ENCODE results near the gene UVSSA. TPM values are rescaled to one million over a fixed set of nuclear protein-coding genes. Genes with fewer than 3 reads are reported as not detected.

The UVSSA gene
- total RNA-seq, 4 donors from 2014 or later, result 8.5 to 13.2 (median 12.3) TPM

DNA sequence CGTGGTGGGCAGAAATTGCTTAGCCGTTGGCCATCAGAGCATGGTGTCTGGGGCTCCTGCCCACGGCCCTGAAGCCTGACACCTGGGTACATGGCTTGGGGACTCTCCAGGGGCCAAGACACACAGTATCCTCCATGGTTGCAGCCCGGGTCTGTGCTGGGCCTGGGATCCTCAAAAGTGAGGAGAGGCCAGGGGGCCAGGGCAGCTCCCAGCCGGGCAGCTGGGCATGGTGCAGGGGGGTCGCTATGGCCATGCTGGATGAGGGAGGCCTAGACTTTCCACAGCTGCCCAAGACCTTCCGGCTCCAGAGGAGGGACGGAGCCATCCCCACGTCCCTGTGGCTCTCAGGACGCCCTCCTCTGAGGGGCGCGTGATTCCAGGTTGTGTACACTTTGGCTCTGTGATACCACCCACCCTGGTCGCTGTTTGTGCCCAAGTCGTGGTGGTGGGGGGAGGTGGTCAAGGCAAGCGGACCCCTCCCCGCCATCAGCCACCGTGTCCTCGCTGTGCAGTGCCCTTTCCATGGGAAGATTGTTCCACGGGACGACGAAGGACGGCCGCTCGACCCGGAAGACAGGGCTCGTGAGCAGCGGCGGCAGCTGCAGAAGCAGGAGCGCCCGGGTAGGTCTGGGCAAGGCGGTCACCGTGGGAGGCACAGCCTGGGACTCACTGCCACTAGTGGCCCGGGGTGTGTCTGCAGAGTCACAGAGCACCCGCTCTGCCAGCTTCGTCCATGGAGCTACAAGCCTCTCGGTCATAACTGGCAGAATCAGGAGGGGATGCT lies 33.6 kb downstream of the UVSSA start:
- no peaks in the 10 kb centered on the region for H3K9me3 ChIP-seq
- no peak overlapping the region for H3K4me3 ChIP-seq
- in situ Hi-C loops (cut with MboI; ENCODE audit: low sequenced_read_pairs in 4 of 4) (no loop called here), intact Hi-C loops (cut with DNase I; ENCODE audit: low total_unique reads) (no loop called here)
- DNase-seq (no peak), ATAC-seq (no peak)
- peaks cover 0 to 16% of the 10 kb centered on the region in 2 donors for H3K36me3 ChIP-seq
- H3K27me3 ChIP-seq, result no peaks in the 10 kb centered on the region
- H3K4me1 ChIP-seq, result no peaks in the 10 kb centered on the region
- TF ChIP-seq POLR2A (IDR thresholded peaks at IDR 0.05), result no peak
- TF ChIP-seq, protein P1, sequence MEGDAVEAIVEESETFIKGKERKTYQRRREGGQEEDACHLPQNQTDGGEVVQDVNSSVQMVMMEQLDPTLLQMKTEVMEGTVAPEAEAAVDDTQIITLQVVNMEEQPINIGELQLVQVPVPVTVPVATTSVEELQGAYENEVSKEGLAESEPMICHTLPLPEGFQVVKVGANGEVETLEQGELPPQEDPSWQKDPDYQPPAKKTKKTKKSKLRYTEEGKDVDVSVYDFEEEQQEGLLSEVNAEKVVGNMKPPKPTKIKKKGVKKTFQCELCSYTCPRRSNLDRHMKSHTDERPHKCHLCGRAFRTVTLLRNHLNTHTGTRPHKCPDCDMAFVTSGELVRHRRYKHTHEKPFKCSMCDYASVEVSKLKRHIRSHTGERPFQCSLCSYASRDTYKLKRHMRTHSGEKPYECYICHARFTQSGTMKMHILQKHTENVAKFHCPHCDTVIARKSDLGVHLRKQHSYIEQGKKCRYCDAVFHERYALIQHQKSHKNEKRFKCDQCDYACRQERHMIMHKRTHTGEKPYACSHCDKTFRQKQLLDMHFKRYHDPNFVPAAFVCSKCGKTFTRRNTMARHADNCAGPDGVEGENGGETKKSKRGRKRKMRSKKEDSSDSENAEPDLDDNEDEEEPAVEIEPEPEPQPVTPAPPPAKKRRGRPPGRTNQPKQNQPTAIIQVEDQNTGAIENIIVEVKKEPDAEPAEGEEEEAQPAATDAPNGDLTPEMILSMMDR (IDR thresholded peaks at IDR 0.05 in 4 of 5, conservative IDR thresholded peaks at IDR 0.05 in 1 of 5), result no peak
- H3K27ac ChIP-seq, result no peak overlapping the region

DNA sequence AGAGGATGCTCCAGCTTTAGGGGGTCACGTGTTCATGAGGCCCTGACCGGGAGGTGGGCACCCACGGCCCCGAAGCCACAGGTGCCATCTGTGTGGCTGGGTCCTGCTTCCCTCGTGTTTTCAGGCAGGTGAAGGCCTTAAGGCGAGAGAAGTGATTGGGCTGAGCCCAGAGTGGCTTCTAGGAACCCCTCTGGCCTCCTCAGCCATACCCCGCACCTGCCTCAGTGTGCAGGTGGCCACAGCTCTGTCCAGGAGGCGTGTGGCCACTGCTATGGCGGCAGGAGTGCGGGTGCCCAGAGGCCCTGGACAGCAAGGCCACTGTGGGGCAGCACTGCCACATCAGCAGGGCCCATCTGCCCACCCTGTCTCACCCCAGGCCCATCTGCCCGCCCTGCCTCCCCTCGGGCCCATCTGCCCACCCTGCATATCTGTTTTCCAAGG lies 34.2 kb downstream of the UVSSA start:
- DNase-seq, result no peak
- H3K4me3 ChIP-seq, result no peak overlapping the region
- no peaks in the 10 kb centered on the region for H3K27me3 ChIP-seq
- intact Hi-C loops (cut with DNase I; ENCODE audit: low total_unique reads), result no loop called here
- no peak overlapping the region for H3K27ac ChIP-seq
- no peak for ATAC-seq
- in situ Hi-C loops (cut with MboI; ENCODE audit: low sequenced_read_pairs in 4 of 4), result no loop called here
- H3K9me3 ChIP-seq, result no peaks in the 10 kb centered on the region
- H3K36me3 ChIP-seq, result peaks cover 0 to 23% of the 10 kb centered on the region in 2 donors
- H3K4me1 ChIP-seq, result no peaks in the 10 kb centered on the region
- no peak for TF ChIP-seq POLR2A (IDR thresholded peaks at IDR 0.05)
- TF ChIP-seq, protein P1 (IDR thresholded peaks at IDR 0.05 in 4 of 5, conservative IDR thresholded peaks at IDR 0.05 in 1 of 5), result no peak

- DNase-seq, result no peak
- Histone ChIP-seq H3K36me3 (peaks cover 0 to 31% of the 10 kb centered on the region in 2 donors), H3K4me3 (no peak overlapping the region), H3K27me3 (no peaks in the 10 kb centered on the region), H3K27ac (no peak overlapping the region), H3K9me3 (no peaks in the 10 kb centered on the region), H3K4me1 (no peaks in the 10 kb centered on the region)
- intact Hi-C loops (cut with DNase I; ENCODE audit: low total_unique reads) (no loop called here), in situ Hi-C loops (cut with MboI; ENCODE audit: low sequenced_read_pairs in 4 of 4) (no loop called here)
- TF ChIP-seq, protein P1 (IDR thresholded peaks at IDR 0.05 in 4 of 5, conservative IDR thresholded peaks at IDR 0.05 in 1 of 5), result no peak
- TF ChIP-seq POLR2A (IDR thresholded peaks at IDR 0.05), result no peak
- ATAC-seq, result no peak
These were observed 35.0 kb downstream of the UVSSA start for GRCh38 chr4:1381944-1382541.

DNA sequence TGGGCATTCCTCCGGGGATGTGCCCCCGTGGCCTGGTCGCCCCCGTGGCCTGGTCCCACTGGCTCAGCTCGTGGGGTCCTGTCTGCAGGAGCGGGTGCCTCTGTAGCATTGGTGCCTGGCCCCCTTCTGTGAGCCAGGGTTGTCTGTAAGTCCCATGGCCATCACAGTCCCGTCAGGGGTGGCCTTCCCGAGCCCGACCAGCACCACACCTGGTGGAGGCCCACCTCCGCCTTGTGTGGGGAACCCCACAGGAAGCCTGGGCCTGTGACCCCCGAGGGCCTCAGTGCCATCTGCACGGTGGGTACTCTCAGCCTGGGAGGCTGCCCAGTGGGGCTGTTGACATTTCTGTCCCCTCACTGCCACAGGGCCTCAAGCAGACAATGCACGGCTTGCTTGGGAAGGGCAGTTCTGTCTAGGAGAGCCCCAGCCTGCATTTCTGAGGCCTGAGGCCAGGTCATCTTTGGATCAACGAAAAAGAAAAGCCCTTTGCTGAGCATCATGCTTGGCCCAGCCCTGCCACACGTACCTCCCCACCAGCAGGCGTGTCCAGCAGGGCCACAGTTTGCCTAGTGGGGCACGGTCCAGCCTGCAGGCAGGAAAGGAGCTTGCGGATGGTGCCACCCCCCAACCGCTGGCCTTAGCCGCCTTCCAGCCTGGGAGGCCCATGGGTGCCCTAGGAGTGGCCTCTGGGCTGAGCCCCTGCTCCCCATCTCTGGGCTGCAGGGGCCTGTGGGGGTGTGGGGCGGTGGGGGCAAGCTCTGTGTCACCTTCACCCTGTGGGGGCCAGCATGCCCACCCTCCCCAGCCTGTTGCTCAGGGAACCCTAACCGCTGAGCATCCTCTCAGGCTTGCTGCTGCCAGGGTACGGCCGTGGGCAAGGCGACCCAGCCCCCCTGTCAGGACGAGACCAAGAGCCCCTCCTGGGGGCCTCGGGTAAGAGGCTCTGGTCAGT lies 36.0 kb downstream of the UVSSA start:
- Histone ChIP-seq H3K4me1 (no peaks in the 10 kb centered on the region), H3K36me3 (peaks cover 0 to 40% of the 10 kb centered on the region in 2 donors), H3K4me3 (no peak overlapping the region), H3K27me3 (no peaks in the 10 kb centered on the region), H3K27ac (no peak overlapping the region), H3K9me3 (no peaks in the 10 kb centered on the region)
- intact Hi-C loops (cut with DNase I; ENCODE audit: low total_unique reads) (no loop called here), in situ Hi-C loops (cut with MboI; ENCODE audit: low sequenced_read_pairs in 4 of 4) (no loop called here)
- no peak for DNase-seq
- ATAC-seq, result no peak
- no peak for TF ChIP-seq POLR2A (IDR thresholded peaks at IDR 0.05)
- TF ChIP-seq, protein P1 (IDR thresholded peaks at IDR 0.05 in 4 of 5, conservative IDR thresholded peaks at IDR 0.05 in 1 of 5), result no peak

All from gastrocnemius medialis (tissue), 4 donors.